Stomach (tissue), 9 donors: ENCODE data around the gene PPT2. TPM values are rescaled to one million over a fixed set of nuclear protein-coding genes. Genes with fewer than 3 reads are reported as not detected.

Experiments
- DNase-seq, 2 donors: peaks; one replicate each; pipeline versions ENCODE4 v3.0.0 to v3.0.0-alpha.2; 2013 to 2019
- H3K27ac ChIP-seq, 5 donors: fragments of 200-600 bp in 4 of 5; sonication (generic) in 4 of 5; one replicate each; pipeline ENCODE4 v1.5.1; 2013 to 2019; ENCODE audit warnings: mild to moderate bottlenecking in 1 of 5, moderate library complexity in 1 of 5
- H3K27me3 ChIP-seq, 3 donors: fragments of 200-600 bp; sonication (generic); one replicate each; pipeline ENCODE4 v1.5.1; 2017 to 2019; ENCODE audit warnings: mixed run types in 1 of 3
- H3K36me3 ChIP-seq, 4 donors: fragments of 200-600 bp; sonication (generic); 1 replicate in 3 of 4; 2 replicates in 1 of 4; pipeline ENCODE4 v1.5.1; 2016 to 2019
- H3K4me1 ChIP-seq, 4 donors: fragments of 200-600 bp; sonication (generic); one replicate each; pipeline ENCODE4 v1.5.1; 2016 to 2019
- H3K4me3 ChIP-seq, 4 donors: fragments of 200-600 bp; sonication (generic) in 3 of 4; one replicate each; pipeline ENCODE4 v1.5.1; 2016 to 2019; ENCODE audit warnings: mild to moderate bottlenecking in 1 of 4
- H3K9me3 ChIP-seq, 4 donors: fragments of 200-600 bp; sonication (generic); one replicate each; pipeline ENCODE4 v1.5.1; 2016 to 2019
- EP300 ChIP-seq: sonication (generic); formaldehyde crosslinking; IDR thresholded peaks from one replicate; pipeline ENCODE4 v1.6.1; 2017; ENCODE audit warnings: antibody characterized with exemption
- POLR2A ChIP-seq, 4 donors: fragments of 450-650 bp; IDR thresholded peaks; one replicate each; pipeline ENCODE4 v1.6.1; 2016; ENCODE audit warnings: antibody characterized with exemption in 4 of 4, control low read depth in 2 of 4, mild to moderate bottlenecking in 1 of 4, moderate library complexity in 1 of 4
- POLR2AphosphoS5 ChIP-seq, 3 donors: sonication (generic); formaldehyde crosslinking; IDR thresholded peaks; one replicate each; pipeline ENCODE4 v1.6.1; 2016; ENCODE audit warnings: antibody characterized with exemption in 3 of 3
- WGBS, 5 donors: extraction: QIAGEN DNeasy Blood & Tissue Kit in 3 of 5; methylation state at CpG; one replicate each; pipeline versions ENCODE4 v1.1.5 to v1.1.7; 2013 to 2018; 5-methylcytosine and 5-hydroxymethylcytosine counted together
- intact Hi-C: fragments of 100-400 bp; cut with DNase I; formaldehyde crosslinking; loops from one replicate; pipeline ENCODE4 v1.15.1; 2023; ENCODE audit warnings: low total_unique reads
- polyA plus RNA-seq, 3 donors: library from polyadenylated mRNA; stranded (reverse); fragments of 200-250 nt; gene quantifications; one replicate each; pipeline ENCODE4 v1.2.3, GENCODE V29; 2013
- total RNA-seq, 5 donors: library from RNA; depleted of rRNA; stranded (reverse); fragments of >200 nt; gene quantifications; one replicate each; pipeline versions ENCODE4 v1.1.0 to v1.2.3, GENCODE V29; 2014 to 2016
- TF ChIP-seq, protein P1 (sequence below), 7 experiments: fragments of 450-650 bp in 4 of 7; fragments of 200-600 bp in 3 of 7; sonication (generic) in 3 of 7; IDR thresholded peaks; one replicate each; pipeline ENCODE4 v1.5.1; 2016 to 2019; ENCODE audit warnings: antibody characterized with exemption in 7 of 7, control low read depth in 2 of 7, mild to moderate bottlenecking in 1 of 7
- donor health status: healthy with polysubstance abuse.
- donor health status: Bipolar disorder and iron deficiency.
- donor health status: healthy.

Gene PPT2
- total and polyA plus RNA-seq, 8 donors: 5.8 to 73.0 (median 10.7) TPM

DNA sequence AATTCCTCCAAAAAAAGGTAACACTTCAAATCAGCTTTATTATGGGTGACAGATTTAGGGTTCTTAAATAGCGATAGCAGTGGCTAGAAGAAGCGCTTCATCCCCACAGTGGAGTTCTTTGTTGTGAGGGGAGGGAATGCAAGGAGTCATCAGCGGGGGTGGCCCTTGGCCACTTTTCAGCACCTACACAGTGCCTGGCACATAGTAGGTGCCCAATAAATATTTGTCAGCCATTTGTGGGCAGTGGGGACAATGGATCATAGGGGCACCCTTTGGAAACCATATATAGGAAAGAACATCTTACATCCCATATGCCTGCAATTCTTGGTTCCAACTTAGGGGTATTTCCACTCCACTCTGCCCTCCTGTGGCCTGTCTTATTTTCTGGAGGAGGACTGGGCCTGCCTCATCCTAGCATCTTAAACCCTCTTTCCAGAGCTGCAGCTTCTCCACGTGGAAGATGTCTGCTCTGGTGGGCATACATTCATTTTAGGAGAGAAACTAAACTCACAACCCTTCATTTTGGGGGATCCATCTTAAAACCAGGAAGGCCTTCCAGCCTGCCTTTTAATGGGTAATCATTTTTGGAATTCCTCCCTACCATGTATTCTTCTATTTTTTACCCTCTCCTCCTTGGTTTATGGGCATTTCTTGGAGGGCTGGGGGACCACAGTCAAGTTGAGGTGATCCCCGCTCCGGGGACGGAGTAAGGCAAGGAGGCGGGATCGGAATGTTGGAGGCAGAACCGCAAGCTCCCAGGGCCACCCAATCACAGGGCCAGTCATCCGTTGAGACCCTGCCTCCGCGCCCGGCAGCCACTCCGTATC is 41.1 kb downstream of the PPT2 start:
- Histone ChIP-seq H3K4me3 (peak overlapping the region; percentile 35 to 62 (median 41)), H3K9me3 (no peaks in the 10 kb centered on the region), H3K27ac (peak overlapping the region; percentile 84 to 100 (median 99)), H3K4me1 (peaks cover 30 to 66% (median 53%) of the 10 kb centered on the region in 4 donors), H3K27me3 (no peaks in the 10 kb centered on the region), H3K36me3 (no peaks in the 10 kb centered on the region)
- TF ChIP-seq, protein P1, sequence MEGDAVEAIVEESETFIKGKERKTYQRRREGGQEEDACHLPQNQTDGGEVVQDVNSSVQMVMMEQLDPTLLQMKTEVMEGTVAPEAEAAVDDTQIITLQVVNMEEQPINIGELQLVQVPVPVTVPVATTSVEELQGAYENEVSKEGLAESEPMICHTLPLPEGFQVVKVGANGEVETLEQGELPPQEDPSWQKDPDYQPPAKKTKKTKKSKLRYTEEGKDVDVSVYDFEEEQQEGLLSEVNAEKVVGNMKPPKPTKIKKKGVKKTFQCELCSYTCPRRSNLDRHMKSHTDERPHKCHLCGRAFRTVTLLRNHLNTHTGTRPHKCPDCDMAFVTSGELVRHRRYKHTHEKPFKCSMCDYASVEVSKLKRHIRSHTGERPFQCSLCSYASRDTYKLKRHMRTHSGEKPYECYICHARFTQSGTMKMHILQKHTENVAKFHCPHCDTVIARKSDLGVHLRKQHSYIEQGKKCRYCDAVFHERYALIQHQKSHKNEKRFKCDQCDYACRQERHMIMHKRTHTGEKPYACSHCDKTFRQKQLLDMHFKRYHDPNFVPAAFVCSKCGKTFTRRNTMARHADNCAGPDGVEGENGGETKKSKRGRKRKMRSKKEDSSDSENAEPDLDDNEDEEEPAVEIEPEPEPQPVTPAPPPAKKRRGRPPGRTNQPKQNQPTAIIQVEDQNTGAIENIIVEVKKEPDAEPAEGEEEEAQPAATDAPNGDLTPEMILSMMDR (IDR thresholded peaks at IDR 0.05): peak in 3 of 7 experiments; percentile 13 to 61 (median 30)
- TF ChIP-seq POLR2AphosphoS5 (IDR thresholded peaks at IDR 0.05): peak; percentile 47 to 83 (median 78)
- peak in 2 of 4 donors; percentile 57 to 82 for TF ChIP-seq POLR2A (IDR thresholded peaks at IDR 0.05)
- no peak for TF ChIP-seq EP300
- peak in 1 of 2 donors; percentile 83 for DNase-seq
- 15 to 21% (median 18%) methylated on average over 12 to 15 of the region's 15 CpGs for WGBS, 5 donors
- intact Hi-C loops: no loop called here

DNA sequence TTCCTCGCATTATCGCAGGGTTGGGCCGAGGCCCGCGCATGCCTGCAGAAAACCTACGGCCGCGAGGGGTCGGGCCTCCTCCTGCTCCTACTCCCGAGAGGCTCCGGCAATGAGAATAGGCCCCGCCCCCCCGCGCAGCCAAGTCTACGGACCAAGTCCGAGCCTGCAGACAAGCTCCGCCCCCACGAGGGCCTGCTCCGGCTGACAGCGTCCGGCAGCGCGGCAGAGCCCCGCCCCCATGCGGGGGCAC is 41.6 kb downstream of the PPT2 start:
- TF ChIP-seq EP300: no peak
- TF ChIP-seq, protein P1 (IDR thresholded peaks at IDR 0.05): peak in 4 of 7 experiments; percentile 48 to 73 (median 60)
- Histone ChIP-seq H3K27me3 (no peaks in the 10 kb centered on the region), H3K4me1 (peaks cover 30 to 63% (median 51%) of the 10 kb centered on the region in 4 donors), H3K27ac (peak overlapping the region; percentile 84 to 100 (median 99)), H3K9me3 (no peaks in the 10 kb centered on the region), H3K4me3 (peak overlapping the region; percentile 52 to 83 (median 65)), H3K36me3 (no peaks in the 10 kb centered on the region)
- intact Hi-C loops: no loop called here
- 0 to 1% (median 0%) methylated on average over 15 to 25 of the region's 25 CpGs for WGBS, 5 donors
- peak; percentile 100 for DNase-seq

DNA sequence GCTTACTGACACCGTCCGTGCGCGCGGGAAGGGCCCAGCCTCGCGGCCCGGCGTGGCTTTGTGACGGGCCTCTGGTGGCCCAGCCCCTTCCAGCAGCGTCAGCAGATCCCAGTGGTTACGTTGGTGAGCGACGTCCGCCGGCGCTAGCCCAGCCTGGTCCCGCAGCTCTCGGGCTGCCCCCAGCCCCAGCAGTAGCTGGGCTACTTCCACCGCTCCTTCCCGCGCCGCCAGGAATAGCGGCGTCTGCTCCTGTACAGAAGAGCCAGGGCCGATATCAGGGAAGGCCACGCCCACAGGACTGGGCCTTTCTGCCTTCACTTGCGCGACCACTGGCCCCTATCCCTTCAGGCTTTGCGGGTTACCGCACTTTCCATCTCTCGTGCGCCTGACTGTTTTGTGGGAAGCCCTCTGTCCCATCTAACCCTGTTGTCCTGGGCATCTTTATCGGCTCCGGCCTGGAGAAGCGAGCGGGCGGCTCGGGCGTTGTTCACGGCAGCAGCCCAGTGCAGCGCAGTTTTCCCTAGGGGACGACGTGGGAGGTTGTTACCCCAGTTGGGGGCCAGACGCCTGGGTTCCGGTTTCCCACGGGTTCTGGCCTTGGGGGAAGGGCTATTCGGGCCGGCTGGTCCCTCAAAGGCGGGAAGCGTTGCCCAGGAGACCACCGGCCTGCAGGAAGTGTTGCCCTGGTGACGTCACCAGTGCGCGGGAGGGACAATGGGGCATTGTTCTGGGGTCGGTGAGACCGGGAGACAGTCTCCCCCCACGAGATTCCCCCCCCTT is 42.2 kb downstream of the PPT2 start:
- H3K9me3 ChIP-seq: no peaks in the 10 kb centered on the region
- H3K36me3 ChIP-seq: no peaks in the 10 kb centered on the region
- H3K4me3 ChIP-seq: peak overlapping the region; percentile 52 to 83 (median 65)
- TF ChIP-seq POLR2A (IDR thresholded peaks at IDR 0.05) (peak in 2 of 4 donors; percentile 96 to 97), POLR2AphosphoS5 (IDR thresholded peaks at IDR 0.05) (peak; percentile 97 to 99 (median 99)), EP300 (peak; percentile 57)
- TF ChIP-seq, protein P1 (IDR thresholded peaks at IDR 0.05): no peak
- H3K27ac ChIP-seq: peak overlapping the region; percentile 98 to 100 (median 99)
- peak; percentile 85 to 98 for DNase-seq
- peaks cover 29 to 58% (median 46%) of the 10 kb centered on the region in 4 donors for H3K4me1 ChIP-seq
- intact Hi-C loops: no loop called here
- WGBS, 5 donors: 0 to 1% (median 0%) methylated on average over 33 to 58 of the region's 58 CpGs
- H3K27me3 ChIP-seq: peaks cover 0 to 5% (median 0%) of the 10 kb centered on the region in 3 donors
